HG03025 (cell line): Measurements from ENCODE around the gene DNAH6.
A peak's percentile ranks its signal among the peaks of the same experiment; 100 is the strongest.
"Not testable (repeated sequence)": the region's sequence is repeated elsewhere in the genome, so short reads cannot be mapped to it uniquely, and the experiment has no call there.

Source experiments
- ATAC-seq: cut with Tn5 transposase; IDR thresholded peaks from one replicate; pipeline ENCODE4 v1.9.1; 2021; ENCODE audit warnings: mild to moderate bottlenecking, moderate library complexity; ENCODE audit not compliant: unreplicated experiment, low FRiP score

Gene DNAH6

DNA sequence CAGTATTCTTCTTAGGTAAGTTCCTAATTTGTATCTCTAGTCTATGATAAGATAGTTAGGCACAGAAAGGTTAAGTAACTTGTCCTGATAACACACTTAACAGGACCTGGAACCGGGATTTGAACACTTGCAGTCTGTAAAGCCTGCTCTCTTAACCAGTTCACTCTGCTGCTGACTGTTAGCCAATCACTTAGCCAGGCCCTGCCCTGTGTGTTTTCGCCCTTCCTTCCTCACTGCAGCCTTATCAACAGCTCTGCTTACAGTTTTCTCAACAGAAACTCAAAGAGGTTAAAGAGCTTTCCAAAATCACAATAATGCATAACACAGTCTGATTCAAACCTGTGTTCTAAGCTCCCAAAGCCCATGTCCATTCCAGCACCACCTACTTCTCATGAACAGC, 212.9 kb downstream of the DNAH6 start:
- no peak for ATAC-seq

DNA sequence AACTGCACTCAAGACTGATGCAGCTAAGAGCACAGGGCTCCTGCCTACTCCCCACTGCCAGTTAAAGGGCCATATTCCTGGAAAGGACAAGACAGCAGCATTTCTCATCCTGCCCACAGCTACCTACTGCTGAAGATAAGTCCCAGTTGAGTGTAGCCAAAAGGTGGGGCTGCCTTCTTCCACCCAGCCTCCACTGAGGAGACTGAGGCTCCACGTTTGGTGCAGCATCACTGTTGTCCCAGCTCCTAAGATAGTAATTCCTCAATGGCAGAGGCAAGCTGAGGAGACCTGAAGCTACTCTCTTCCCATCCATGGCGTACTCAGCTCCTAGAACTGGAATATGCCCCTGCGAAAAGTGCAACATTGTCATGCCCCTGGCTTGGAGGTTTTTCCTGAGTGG, 214.9 kb downstream of the DNAH6 start:
- ATAC-seq, result no peak

DNA sequence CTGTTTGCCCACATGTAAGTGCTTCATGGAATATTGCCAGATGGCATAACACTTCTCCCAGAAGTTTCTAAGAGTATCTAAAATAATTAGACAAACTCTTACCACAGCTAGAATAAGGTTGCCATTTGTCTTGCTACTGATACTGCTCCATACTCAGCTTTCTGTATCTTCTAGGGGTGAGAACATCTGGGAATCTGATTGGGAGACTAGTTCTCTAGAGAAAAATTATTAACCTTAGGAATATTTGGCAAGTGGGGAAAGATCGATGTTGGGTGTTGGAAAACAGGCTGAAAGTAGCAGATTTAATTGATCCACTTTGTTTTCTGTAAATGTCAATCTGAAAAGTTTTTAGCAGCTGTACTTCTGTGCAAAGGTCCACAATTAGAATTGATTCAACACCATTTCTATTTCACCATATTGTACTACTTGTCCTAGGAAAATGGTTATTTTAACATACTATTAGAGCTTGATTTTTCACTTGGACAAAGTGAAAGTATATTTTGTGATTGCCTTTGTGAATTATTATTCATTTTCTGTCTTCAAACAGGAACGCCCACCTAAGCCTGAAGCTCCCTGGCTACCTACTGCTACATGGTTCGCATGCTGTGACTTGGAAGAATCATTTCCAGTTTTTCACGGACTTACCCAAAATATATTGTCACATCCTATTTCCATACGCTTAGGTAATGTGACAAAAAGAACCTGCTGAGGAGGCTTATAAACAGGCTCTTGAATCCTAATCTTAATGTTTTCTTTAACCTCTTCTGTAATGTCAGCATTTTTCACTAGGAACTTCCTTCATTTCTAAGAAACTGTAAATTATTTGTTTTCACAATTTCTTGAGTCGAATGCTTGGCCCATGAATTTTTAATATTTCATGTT, 216.8 kb downstream of the DNAH6 start:
- no peak for ATAC-seq

DNA sequence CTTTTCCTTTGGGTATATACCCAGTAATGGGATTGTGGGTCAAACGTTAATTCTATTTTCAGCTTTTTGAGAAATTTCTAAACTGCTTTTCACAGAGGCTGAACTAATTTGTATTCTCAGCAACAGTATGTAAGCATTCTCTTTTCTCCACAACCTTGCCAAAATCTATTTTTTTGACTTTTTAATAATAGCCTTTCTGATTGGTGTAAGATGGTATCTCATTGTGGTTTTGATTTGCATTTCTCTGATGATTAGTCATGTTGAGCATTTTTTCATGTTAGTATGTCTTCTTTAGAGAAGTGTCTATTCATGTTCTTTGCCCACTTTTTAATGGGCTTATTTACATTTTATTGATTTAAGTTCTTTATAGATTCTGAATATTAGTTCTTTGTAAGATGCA, 219.1 kb downstream of the DNAH6 start:
- no peak for ATAC-seq

DNA sequence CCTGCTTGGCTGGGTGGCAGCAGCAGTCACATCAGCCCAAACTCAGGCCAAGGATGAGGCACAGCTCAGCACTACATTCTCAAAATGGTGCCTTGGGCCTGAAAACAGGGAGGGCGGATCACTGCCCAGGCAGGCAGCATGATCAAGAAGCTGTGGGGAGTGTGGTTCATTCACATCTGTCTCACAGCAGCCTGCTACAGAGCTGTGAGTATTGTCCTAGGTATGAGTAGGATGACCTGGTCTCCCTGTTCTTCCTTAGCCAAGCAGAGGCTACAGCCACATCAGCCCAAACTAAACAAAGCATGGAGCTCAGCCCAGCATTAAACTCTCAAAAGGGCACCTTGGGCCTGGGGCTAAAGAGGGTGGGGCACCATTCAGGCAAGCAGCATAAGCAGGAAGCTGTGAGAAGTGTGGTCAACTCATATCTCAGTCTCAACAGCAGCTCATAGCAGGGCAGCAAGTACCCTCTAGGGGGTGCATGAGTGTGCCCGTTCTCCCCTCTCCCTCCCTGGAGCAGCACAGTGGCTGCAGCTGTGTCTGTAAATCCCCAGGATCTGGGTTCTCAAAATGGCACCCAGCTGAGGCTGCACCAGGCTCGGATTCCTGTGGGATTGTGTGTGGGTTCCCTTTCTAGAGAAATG, 225.0 kb downstream of the DNAH6 start:
- ATAC-seq, result peak; percentile 97

DNA sequence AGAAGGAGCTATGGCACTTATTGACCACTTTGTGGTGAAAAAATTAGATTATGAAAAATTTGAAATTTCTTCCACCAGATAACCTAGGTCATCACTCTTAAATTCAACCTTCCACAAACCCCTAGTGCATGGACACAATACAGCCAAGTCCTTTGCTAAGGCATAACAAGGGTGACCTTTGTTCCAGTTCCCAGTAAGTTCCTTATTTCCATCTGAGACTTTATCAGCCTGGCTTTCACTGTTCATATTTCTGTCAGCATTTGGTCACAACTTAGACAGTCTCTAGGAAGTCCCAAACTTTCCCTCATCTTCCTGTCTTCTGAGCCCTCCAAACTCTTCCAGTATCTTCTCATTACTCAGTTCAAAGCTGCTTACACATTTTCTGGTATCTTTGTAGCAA, 232.0 kb downstream of the DNAH6 start:
- no peak for ATAC-seq

DNA sequence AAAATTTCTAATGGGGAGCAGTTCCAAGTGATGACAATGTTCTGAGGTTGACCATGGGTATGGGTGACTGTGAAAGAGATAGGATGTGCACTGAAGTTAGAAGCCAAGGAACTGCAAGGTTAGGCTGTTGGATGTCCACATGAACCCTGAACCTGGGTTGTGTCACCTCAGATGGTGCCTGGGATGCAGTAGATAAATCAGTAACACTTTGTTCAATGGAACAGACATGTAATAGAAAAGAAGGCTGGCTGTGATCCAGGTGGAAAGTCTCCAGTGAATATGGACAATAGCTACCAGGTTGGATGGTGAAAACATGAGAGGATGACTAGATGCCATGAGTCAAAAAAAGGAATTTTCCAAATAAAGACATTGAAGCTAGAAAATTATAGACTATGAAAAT, 233.1 kb downstream of the DNAH6 start:
- ATAC-seq, result no peak

DNA sequence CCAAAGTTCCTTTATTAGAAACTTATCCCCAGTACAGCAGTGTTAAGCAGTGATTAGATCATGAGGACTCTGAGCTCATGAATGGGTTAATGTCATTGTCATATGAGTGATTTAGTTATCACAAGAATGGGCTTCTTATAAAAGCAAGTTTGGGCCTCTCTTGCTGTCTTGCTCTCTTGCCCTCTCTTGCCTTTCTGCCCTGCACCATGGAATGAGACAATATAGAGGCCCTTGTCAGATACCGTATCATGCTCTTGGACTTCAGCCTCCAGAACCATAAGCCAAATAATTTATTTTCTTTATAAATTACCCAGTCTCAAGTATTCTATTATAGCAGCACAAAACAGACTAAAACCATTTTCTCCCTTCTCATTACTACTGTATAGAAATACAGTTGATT, 238.8 kb downstream of the DNAH6 start:
- ATAC-seq, result no peak

DNA sequence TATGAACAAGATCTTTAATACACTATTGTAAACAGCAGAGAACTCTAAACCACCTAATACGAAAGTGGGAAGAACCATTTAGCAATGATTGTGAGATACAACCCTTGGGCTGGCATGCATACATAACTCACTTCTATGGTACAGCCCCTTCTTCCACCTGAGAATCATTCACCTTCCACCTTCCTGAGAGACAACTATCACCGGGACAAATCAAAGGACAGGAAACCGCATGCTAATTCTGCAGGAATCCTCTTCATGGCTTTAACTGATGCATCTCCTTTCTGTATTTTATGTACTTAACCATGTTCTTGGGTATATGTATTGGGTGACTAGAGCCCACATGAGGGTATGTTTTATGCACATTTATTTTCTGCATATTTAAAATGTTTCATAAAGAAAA, 241.3 kb downstream of the DNAH6 start:
- ATAC-seq, result no peak

DNA sequence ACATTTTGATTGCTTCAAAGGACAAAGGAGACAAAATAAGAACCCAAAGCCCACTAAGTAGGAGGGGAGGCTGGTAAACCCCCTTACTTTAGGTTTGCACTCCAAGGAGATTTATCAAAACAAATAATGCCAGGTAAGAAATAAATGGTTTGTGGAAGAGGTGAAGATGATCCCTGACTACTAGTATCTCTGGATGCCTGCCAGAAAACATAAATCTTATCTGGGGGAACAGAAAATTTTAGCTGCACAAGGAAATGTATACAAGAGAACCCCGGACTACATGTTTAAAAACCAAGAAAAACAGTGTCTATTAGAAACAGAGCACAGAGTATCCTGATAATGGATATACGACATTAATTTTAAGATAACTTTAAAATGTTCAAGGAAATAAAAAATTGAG, 250.5 kb downstream of the DNAH6 start:
- ATAC-seq, result no peak

DNA sequence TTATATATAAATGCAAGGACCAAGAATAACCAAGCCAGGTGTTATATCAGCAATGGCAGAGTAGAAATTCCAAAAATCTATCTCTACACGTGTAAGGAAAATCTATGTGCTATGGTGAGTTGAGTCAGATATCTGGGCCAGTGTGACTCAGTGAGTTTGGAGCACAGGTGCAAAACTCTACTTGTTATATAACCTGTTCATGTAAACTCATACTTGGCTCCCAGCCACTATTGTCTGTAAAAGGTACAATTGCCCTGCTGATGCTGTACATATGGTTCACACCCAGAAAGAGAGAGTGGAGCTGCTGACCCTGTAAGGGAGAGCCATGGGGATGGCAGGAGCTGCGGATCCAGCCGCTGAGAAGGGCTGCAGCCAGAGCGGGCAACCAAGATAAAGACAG, 252.5 kb downstream of the DNAH6 start:
- no peak for ATAC-seq

DNA sequence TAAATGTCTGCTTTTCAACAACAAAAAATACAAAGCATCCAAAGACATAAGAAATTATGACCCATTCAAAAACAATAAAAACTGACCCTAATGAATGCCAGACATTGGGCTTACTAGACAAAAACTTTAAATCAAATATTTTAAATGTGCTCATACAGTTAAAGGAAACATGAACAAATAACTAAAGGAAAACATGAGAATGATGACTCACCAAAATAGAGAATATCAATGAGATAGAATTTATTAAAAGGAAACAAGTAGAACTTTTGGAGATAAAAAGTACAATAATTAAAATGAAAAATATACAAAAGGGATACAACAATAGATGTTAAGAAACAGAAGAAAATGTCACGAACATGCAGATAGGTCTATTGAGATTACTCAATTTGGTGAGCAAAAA, 254.0 kb downstream of the DNAH6 start:
- no peak for ATAC-seq

DNA sequence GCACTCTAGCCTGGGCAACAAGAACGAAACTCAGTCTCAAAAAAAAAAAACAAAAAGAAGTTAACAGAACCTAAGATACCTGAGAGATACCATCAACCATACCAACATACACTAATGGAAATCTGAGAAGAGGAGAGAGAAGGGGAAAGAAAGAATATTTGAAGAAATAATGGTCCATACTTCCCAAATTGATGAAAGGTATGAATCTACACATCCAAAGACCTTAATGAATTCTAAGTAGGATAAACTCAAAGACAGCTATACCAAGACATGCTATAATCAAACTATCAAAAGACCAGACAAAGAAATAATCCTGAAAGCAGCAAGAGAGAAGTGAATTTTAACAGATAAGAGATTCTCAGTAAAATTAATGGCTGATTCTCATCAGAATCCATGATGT, 255.0 kb downstream of the DNAH6 start:
- ATAC-seq, result no peak

DNA sequence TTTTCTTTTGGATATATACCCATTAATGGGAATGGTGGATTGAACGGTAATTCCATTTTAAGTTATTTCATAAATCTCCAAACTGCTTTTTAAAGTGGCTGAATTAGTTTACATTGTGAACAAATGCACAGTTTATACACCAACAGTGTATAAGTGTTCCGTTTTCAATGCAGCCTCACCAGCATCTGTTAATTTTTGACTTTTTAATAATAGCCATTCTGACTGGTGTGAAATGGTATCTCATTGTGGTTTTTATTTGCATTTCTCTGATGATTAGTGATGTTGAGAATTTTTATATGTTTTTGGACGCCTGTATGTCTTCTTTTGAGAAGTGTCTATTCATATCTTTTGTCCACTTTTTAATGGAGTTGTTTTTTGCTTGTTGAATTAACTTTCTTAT, 257.3 kb downstream of the DNAH6 start:
- not testable (repeated sequence) for ATAC-seq

DNA sequence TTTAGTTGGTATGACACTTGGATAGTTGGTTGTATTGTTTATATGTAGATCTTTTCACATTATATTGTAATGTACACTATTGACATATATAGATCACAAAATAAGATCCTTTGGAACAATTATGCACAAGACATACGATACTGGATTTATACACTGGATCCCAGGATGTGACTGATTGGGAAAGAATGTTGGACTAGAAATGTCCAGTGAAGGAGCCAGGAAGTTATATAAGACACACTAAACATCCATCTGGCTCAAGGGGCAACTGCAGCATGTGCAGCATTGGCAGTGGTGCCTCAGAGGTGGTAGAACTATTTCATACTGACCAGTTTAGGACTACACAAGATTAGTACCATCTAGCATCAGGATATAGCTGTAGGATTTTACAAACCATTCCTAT, 259.7 kb downstream of the DNAH6 start:
- no peak for ATAC-seq

DNA sequence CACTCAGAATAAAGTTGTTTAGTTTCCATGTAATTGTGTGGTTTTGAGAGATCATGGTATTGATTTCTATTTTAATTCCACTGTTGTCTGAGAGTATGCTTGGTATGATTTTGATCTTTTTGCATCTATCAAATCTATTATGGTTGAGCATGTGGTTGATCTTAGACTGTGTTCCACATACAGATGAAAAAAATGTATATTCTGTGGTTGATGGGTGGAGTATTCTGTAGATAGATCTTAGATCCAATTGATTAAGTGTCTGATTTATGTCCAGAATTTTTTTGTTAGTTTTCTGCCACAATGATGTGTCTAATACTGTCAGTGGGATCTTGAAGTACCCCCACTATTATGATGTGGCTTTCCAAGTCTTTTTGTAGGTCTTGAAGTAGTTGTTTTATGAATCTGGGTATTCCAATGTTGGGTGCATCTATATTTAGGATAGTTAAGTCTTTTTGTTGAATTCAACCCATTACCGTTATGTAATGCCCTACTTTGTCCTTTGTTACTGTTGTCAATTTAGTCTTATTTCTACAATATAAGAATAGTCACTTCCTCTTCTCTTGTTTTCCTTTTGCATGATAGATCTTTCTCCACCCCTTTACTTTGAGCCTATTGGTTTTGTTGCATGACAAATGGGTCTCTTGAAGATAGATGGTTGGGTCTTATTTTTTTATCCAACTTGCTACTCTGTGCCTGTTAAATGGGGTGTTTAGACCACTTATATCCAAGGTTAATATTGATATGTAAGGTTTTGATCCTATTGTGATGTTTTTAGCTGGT, 262.8 kb downstream of the DNAH6 start:
- ATAC-seq, result no peak

DNA sequence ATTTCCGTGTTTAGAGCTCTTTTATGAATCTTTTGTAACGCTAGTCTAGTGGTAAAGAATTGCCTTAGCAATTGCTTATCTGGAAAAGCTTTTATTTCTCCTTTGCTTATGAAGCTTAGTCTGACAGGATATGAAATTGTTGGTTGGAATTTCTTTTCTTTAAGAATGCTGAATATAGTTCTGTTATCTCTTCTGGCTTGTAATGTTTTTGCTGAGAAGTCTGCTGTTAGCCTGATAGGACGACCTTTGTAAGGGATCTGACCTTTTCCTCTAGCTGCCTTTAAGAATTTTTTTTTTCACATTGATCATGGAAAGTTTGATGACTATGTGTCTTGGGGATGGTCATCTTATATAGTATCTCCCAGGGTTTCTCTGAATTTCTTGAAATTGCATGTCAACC, 263.5 kb downstream of the DNAH6 start:
- no peak for ATAC-seq

DNA sequence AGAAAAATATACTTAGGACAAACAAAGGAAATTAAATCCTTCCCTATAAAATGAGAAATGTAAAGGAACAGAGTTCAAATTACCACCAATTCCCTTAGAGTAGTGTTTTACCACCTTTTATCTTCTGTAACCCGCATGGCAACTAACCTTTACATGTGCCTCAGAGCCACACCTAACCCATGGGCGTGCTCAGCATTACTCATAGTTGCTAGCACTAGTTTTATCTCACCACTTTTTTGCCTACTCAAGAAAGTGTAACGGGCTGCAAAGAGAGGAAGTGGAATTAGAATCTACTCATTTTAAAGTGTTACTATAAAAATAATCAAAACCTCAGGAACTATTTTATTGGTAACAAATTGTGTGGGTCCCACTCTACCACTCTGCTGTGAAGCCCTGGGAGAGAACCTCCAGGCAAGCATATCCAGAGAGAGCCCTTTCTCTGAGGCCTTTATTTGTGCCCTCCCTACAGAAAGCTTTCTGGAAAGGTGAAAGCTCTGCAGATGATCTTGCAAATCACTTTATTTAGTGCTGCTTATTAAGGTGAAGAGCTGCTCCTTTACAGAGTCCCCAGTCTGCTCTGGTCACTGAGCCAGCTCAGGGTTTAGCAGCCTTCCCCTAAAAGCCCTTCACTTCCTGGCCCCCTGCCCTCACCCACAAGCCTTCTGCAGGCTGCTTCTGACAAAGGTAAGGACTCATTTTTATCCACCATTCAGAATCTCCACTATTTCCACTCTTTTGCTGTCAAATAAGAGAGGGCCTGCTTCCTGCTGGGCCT, 265.8 kb downstream of the DNAH6 start:
- peak; percentile 97 for ATAC-seq

DNA sequence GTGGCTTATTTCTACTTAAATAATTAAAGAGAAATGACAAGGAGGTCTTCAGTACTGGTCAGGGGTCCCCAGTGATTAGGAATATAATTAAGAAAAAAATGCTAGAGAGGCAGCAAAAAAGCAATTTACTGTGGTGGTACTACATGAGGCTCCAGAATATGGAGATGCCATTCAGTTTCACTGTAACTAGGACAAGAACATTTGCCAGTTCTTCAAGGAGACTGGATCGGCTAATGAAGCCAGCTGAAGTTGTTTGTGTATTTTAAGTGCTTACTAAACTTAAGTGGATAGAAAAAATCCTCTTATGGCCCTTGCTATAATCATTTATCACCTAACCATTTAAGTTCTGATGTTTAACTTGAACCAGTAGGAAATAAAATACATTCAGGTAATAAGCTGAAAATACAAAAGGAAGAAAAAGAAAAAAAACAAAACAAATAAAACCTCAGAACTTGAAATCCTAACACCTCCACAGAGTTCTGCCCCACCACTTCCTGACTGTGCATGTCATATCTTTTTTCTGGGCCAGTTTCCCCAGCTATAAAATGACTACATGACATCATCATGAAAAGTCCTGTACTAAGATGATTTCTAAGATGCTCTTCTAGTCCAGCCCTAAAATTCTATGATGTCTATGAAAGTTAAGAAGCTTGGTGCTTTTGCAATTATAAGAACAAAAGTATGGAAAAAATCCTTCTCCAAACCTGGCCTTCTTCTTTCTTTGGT, 266.6 kb downstream of the DNAH6 start:
- ATAC-seq, result no peak

DNA sequence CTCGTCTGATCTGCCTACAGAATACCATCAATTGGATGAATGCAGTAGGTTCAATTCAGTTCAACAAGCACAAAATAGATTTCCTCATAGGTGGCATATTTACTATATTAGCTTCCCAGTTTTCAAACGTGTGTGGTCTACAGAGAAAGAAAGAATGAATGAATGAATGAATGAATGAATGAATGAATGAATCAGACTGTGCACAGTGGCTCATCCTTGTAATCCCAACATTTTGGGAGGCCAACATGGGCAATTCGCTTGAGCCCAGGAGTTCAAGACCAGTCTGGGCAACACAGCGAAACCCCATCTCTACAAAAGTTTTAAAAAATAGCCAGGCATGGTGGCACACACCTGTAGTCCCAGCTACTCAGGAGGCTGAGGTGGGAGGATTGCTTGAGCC, 269.7 kb downstream of the DNAH6 start:
- no peak for ATAC-seq
